ENCODE results near the gene P2RX2.

DNA sequence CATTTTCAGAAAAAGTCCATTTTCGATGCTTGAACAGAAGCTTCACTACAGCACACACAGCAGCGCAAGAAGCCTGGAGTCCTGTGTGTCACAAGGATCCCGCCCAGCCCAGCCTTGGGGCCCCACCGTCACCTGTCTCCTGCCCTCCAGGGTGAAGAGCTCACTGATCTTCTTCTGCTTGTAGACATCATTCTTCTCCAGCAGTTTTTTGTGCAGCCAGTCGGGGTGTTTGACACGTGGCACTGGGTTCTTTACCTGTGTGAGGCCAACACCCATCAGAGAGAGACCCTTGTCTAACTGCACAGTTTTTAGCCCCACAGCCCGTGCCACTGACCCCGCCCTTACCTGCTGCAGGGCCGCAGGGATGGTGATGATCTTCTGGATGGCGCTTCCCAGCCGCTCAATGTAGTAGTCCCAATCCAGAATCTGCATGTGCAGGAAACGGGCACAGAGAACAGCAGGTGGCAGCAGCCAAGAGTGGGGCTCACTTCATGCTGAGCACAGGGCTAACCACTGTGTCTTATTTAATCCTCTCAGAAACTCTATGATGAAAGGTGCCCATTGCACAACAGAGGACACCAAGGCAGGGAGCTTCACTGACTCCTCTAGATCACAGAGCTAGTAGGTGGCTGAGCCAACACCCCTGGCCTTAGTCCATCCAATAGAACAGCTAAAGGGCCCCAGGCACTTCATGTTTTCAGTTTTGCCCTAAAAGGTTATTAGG is 38.6 kb downstream of the P2RX2 start:
- TF ChIP-seq, protein P1, sequence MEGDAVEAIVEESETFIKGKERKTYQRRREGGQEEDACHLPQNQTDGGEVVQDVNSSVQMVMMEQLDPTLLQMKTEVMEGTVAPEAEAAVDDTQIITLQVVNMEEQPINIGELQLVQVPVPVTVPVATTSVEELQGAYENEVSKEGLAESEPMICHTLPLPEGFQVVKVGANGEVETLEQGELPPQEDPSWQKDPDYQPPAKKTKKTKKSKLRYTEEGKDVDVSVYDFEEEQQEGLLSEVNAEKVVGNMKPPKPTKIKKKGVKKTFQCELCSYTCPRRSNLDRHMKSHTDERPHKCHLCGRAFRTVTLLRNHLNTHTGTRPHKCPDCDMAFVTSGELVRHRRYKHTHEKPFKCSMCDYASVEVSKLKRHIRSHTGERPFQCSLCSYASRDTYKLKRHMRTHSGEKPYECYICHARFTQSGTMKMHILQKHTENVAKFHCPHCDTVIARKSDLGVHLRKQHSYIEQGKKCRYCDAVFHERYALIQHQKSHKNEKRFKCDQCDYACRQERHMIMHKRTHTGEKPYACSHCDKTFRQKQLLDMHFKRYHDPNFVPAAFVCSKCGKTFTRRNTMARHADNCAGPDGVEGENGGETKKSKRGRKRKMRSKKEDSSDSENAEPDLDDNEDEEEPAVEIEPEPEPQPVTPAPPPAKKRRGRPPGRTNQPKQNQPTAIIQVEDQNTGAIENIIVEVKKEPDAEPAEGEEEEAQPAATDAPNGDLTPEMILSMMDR (conservative IDR thresholded peaks at IDR 0.05; ENCODE audit: low read depth, low read length), result no peak
- TF ChIP-seq MAZ (IDR thresholded peaks at IDR 0.05; ENCODE audit: borderline replicate concordance, low read depth, low read length) (no peak), CEBPB (IDR thresholded peaks at IDR 0.05; ENCODE audit: low read depth, low read length) (no peak)

Data from IMR-90 (cell line).